ENCODE data around the gene KIFC3.
A peak's percentile ranks its signal among the peaks of the same experiment; 100 is the strongest.
"Not testable (repeated sequence)": the region's sequence is repeated elsewhere in the genome, so short reads cannot be mapped to it uniquely, and the experiment has no call there.

KIFC3 gene, protein sequence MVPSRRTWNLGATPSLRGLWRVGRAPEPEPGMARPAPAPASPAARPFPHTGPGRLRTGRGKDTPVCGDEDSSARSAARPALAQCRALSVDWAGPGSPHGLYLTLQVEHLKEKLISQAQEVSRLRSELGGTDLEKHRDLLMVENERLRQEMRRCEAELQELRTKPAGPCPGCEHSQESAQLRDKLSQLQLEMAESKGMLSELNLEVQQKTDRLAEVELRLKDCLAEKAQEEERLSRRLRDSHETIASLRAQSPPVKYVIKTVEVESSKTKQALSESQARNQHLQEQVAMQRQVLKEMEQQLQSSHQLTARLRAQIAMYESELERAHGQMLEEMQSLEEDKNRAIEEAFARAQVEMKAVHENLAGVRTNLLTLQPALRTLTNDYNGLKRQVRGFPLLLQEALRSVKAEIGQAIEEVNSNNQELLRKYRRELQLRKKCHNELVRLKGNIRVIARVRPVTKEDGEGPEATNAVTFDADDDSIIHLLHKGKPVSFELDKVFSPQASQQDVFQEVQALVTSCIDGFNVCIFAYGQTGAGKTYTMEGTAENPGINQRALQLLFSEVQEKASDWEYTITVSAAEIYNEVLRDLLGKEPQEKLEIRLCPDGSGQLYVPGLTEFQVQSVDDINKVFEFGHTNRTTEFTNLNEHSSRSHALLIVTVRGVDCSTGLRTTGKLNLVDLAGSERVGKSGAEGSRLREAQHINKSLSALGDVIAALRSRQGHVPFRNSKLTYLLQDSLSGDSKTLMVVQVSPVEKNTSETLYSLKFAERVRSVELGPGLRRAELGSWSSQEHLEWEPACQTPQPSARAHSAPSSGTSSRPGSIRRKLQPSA

GRCh38 chr16:57802341-57803133 lies at the start of gene KIFC3:
Gene KIFC3, minus strand, starts transcription at chr16:57802491. Its CDS starts 4,248 bp downstream, at chr16:57798243.
- DNase-seq (ENCODE audit: low read depth in 2 of 2, low spot score in 1 of 2): peak; percentile 63 to 64

- DNase-seq (ENCODE audit: low read depth in 2 of 2, low spot score in 1 of 2): no peak
These were observed 45.9 kb upstream of the KIFC3 start for GRCh38 chr16:57848181-57848580.

- not testable (repeated sequence) for DNase-seq (ENCODE audit: low read depth in 2 of 2, low spot score in 1 of 2)
These were observed 44.6 kb upstream of the KIFC3 start for GRCh38 chr16:57846931-57847330.

DNA sequence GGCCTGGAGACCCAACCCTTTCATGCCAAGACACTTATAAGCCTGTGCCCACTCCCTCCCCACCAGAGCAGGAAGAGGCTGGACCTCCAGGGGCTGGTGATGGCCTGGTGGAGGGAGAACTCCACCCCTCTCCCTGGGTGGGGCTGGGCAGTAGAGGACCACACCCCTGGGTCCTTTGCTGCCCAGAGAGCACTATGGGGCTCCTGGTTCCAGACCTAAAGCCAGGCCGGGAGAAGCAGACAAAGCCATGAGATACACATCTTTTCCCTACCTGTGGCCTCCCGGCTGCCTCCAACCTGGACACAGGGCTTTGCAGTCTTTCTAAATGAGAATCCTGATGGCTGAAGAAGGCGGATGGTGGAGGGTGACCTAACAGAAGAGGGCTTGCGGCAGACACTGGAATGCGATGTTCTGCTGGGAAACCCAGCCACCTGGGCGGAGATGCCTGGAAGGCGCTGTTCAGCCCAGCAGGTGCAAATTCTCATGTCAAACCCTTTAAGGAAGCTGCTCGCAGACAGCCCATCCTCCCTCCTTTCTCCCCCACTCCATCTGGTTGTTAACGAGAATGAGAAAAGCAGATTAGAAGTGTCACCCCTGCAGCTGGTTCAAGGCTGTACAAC lies 43.9 kb upstream of the KIFC3 start:
- no peak for DNase-seq (ENCODE audit: low read depth in 2 of 2, low spot score in 1 of 2)

GRCh38 chr16:57845115-57845514 lies 42.8 kb upstream of the KIFC3 start:
- no peak for DNase-seq (ENCODE audit: low read depth in 2 of 2, low spot score in 1 of 2)

GRCh38 chr16:57844416-57845030 lies 42.2 kb upstream of the KIFC3 start:
- no peak for DNase-seq (ENCODE audit: low read depth in 2 of 2, low spot score in 1 of 2)

DNA sequence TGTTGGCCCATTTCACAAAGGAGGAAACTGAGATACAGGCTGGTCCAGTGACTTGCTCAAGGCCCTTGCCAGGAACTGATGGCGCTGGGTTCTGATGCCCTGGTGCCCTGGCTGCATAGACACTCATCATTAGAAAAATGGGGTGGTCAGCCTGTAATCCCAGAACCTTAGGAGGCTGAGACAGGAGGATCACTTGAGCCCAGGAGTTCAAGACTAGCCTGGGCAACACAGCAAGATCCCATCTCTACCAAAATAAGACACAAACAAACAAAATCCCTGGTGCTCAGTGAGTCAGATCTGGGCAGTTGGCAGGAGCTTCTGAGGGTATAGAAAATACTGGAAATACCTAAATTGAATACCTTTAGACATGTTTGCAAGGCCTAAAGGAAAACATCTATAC lies 41.1 kb upstream of the KIFC3 start:
- DNase-seq (ENCODE audit: low read depth in 2 of 2, low spot score in 1 of 2): no peak

- no peak for DNase-seq (ENCODE audit: low read depth in 2 of 2, low spot score in 1 of 2)
These were observed 40.3 kb upstream of the KIFC3 start for GRCh38 chr16:57842601-57843000.

DNA sequence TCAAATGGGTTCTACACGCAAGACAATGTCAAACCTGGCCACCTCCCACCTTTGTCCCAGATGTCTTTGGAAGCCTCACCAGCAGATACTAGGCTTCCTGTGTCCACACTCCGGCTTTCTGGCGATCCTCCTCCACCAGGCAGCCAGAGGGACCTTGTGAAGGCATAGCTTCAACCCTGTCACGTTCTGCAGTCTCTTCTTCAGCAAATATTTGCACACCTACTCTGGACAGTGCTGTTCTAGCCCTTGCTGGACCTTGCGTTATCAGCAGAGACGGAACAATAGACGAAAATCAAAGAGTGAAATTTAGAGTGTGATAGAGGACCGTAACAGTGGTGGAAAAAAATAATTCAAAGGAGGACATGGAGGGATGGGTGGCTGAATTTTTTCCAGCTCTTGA lies 38.5 kb upstream of the KIFC3 start:
- no peak for DNase-seq (ENCODE audit: low read depth in 2 of 2, low spot score in 1 of 2)

DNA sequence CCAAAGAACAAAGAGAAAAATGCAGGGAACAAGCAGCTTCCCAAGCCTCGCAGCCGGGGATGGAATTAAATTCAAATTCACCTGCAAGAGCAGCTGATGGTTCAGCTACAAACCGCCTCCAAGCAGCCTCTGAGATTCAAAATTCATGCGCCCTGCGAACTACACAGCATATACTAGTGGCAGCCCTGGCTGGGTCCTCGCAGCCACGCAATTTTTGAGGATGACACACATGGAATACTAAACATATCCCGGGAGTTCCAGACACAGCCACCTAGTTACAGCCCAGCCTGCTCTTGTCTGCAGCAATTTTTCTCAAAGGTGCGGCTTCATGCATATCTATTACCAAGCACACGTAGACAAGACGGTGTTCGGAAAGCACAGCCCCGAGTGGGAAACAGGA lies 35.9 kb upstream of the KIFC3 start:
- DNase-seq (ENCODE audit: low read depth in 2 of 2, low spot score in 1 of 2): no peak

DNA sequence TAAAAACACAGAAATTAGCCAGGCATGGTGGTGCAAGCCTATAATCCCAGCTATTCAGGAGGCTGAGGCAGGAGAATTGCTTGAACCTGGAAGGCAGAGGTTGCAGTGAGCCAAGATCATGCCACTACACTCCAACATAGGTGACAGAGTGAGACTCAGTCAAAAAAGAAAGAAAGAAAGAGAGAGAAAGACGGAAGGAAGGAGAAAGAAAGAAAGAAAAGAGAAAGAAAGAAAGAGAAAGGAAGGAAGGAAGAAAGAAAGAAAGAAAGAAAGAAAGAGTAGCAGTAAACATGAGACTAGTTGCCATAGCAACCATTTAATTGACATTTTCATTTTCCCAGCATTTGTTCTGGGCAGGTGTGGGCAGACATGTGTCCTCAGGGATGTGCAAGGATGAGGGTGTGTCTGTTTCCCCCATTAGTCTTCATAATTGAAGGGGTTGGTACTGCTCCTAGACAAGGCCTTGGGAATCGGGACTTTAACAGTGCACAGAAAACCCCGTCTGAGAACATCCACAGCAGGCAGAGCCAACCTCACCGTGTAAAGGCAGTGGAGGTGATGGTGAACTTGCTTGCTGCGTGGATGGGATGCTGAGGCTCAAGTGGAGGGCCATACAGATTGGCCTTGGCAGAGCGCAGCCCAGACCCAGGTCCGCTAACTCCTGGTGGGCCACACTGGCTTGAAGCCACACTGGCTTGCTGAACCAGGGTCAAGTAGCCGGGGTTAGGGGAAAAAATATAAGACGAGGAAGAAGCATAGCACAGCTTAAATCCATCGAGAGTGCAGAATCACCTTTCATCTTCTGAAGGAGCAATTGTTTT lies 35.2 kb upstream of the KIFC3 start:
- no peak for DNase-seq (ENCODE audit: low read depth in 2 of 2, low spot score in 1 of 2)

- not testable (repeated sequence) for DNase-seq (ENCODE audit: low read depth in 2 of 2, low spot score in 1 of 2)
These were observed 33.1 kb upstream of the KIFC3 start for GRCh38 chr16:57835439-57835838.

- no peak for DNase-seq (ENCODE audit: low read depth in 2 of 2, low spot score in 1 of 2)
These were observed 32.6 kb upstream of the KIFC3 start for GRCh38 chr16:57834936-57835335.

DNA sequence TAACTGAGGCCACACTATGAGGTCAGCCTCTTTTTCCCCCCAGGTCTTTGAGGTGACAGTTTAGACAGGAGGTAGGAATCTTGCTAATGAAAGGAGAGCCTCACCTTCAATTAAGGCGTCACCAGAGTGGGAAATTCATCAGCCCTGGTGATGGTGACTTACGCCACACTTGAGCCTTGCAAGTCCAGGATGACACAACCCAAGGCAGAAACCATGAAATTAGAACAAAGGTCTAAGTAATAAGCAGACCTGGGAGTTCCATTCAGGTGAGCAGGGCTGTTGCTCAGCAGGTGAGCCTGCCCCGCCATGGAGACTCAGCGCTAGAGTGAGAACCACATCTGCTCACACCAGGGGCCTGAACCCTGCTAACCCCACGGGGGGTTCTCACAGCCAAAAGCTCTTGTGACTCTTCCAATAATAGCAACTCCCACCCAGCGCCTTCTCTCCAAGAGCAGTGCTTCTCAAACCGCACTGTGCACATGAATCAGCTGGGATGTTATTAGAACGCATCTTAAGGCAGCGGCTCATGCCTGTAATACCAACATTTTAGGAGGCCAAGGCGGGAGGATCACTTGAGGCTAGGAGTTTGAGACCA lies 28.7 kb upstream of the KIFC3 start:
- DNase-seq (ENCODE audit: low read depth in 2 of 2, low spot score in 1 of 2): no peak

DNA sequence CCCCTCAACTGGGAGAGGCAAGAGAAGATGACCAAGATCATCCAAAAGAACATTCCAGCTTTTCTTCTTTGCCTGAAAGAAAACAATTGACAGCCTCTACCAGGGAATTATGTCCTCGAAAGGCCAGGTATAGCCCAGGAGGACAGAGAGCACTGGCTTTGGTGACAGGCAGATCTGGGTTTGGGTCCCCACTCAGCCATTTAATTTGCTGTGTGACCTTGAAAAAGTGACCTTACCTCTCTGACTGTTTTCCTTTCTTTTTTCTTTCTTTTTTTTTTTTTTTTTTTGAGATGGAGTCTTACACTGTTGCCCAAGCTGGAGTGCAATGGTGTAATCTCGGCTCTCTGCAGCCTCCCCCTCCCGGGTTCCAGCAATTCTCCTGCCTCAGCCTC lies 27.7 kb upstream of the KIFC3 start:
- no peak for DNase-seq (ENCODE audit: low read depth in 2 of 2, low spot score in 1 of 2)

GRCh38 chr16:57828272-57829161 lies 26.2 kb upstream of the KIFC3 start:
- DNase-seq (ENCODE audit: low read depth in 2 of 2, low spot score in 1 of 2): no peak

DNA sequence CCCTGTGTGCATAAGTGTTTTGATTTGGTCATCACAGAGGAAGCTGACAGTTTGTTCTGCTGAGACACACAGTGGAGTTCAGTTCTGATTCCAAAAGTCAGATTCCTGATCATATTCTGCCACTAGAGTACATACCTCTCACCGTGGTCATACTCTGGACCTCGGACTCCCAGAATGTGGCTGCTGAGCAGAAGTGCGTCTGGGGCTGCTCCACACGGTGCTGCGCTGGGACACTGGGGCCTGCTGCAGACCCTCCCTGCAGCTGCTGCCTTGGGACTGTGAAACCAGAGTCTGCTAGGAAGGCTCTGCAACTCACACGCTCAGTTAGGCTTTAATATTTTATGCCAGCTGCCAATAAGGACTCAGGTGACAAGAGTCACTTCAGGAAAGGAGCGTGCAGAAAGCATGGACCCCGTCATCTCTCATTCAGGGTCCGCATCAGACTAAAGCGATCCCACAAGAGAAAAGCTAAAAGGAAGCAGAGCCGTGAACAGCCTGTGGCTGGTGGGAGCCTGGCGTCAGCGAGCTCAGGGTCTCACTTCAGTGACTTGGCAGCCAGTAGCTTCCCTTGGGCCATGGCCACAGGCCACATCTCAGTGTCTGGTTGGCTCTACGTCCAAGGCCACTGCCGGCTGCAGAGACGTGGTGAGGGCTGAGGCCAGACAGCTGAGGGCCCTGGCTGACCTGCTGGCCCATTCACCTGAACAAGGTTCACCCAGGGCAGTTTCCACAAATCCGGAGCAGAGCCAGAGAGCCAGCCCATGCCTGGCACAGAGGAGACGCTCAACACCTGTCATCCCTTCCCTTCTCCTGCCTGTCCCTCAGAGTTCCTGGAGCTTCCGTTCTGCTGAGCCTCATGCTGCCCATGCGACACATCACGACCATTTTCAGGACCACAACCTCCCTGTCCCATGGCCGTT lies 24.7 kb upstream of the KIFC3 start:
- DNase-seq (ENCODE audit: low read depth in 2 of 2, low spot score in 1 of 2): no peak

All from stimulated activated CD8-positive, alpha-beta memory T cell treated with anti-CD3 and anti-CD28 coated beads, Interleukin-4, amount 100 ng/mL, for 1 hour (primary cell).